Stimulated activated CD8-positive, alpha-beta memory T cell treated with anti-CD3 and anti-CD28 coated beads, Interleukin-15, amount 100 ng/mL, for 24 hours (primary cell): ENCODE results near the gene ARSI.
"Not testable (repeated sequence)": the region's sequence is repeated elsewhere in the genome, so short reads cannot be mapped to it uniquely, and the experiment has no call there.

Experiments used
- DNase-seq: peaks from one replicate; pipeline ENCODE4 v3.0.0-alpha.2; 2020; ENCODE audit warnings: low read depth

Gene ARSI

GRCh38 chr5:150265870-150266383, 36.8 kb downstream of the ARSI start:
- no peak for DNase-seq

DNA sequence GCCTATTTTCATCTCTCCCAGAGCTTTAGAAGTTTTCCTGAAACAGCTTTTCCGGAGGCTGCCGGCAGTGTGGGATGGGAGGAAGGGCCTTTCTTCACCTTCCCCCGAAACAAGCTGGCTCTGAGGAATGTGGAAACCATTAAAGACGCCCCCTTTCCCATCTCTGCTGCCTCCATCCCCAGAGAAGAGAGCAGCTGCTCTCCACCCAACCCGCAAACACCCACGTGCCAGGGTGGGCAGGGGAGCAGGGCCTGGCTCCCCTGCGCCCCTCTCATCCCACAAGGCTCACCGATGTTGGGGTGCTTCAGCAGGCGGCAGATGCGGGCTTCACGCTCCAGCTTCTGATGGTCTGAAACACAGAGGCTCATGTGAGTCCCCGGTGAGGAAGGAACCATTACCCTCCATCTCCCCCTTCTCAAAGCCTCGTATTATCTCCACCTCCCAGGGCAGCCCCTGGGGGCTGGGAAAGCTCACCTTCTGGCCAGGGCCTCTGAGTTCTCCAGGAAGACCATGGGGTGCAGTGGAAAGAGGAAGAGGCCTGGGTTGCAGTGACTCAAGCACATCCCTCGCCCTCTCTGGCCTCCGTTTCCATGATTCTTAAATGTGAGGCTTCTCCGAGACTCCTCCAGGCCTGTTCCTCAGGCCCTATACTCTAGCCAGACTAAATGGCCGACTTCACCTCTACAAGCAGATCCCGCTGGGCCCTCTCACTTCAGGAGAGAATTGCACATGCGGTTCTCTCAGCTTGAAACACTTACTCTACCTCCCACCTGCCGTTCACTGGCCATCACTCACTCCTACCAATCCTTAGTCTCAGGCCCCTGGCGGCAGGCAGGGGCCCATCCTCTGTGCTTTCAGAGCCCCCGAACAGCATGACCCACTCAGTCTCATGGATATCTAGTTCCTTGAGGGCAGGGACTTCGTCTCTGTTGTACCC, 37.8 kb downstream of the ARSI start:
- no peak for DNase-seq

DNA sequence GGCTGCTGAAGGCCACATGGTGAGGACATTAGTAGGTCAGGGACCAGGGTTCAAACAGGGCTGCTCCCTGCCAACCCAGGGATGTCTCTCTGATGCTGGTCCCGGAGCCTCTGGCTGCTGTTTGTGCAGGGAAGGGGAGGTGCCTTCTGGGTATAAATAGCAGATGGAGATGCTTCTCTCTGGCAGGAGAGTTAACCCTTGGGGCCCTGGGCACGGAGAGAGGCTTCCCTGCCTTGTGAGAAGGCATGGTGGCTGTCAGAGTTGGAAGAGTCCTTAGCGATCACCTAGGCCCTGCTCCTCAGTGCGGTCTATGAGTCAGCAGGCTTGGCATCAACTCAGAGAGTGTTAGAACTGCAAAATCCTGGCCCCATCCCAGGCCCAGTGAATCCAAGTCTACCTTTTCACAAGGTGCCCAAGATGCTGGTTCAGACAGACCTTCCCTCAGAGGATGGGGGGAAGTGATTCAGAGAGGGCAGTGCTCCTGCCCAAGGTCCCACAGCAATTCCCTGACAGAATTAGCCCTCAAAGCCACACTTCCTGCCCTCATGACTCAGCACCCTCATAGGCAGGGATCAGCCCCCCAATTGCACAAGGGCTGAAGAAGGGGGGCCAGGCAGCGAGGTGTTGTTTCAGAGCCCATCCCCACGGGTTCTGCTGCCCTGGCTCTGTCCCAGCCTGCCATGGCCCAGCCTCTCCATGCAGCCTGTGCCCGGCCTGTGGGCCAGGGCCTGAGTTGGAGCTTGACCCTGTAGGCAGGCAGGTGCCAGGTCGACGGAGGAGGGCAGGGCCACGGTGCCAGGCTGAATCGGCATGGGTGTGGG, 38.7 kb downstream of the ARSI start:
- DNase-seq, result no peak

DNA sequence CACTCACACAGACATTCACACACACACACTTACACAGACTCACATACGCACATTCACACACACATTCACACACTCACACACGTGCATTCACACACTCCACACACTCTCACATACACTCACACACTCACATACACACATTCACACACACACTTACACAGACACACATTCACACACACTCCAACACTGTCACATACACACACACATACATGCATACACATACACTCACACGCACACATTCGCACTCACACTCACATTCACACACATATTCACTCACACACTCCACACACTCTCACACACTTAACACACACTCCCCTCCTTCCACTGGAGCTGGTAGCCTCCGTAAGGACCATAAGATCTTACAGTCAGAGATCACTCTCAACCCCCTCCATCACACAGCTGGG, 39.3 kb downstream of the ARSI start:
- no peak for DNase-seq

- DNase-seq, result no peak
Measured at GRCh38 chr5:150262502-150262901, 40.2 kb downstream of the ARSI start.

DNA sequence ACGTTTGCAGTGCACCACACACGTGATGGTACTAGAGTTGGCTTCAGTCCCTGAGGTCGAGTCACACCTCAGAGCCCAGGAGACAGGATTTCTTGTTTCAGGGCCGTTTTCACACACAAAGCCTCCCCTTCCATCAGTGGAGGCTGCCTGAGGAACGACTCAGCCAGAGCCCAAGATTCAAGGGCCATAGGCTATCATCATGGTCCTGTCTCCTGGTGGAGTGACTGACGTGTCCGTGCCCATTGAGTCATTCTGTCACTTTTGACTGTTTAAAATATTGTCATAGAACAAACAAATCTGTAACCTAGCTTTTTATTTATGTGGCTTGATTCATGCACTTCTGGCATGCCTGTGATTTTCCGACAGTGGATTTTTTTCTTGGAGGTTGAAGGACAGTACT, 41.5 kb downstream of the ARSI start:
- no peak for DNase-seq

DNA sequence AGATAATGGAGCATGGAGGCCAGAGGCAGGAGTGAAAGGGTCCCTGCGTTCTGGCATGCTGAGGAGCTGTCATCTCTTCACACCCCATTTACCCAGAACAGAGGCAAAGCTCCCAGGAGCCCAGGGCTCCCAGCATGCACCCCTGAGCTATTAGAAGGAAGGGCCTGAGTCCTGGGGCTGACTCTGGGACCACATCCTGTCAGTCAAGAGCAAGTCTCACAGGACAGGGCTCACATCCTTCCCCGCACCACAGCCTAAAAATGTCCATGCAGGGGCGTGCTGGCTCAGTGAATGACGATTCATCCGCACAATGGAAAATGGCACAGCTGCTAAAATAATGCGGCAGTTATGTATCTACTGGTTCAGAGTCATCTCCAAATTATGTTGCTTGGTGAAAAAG, 44.6 kb downstream of the ARSI start:
- no peak for DNase-seq

- no peak for DNase-seq
Measured at GRCh38 chr5:150257424-150257823, 45.3 kb downstream of the ARSI start.

GRCh38 chr5:150256410-150257064, 46.2 kb downstream of the ARSI start:
- no peak for DNase-seq

GRCh38 chr5:150255659-150256409, 46.9 kb downstream of the ARSI start:
- DNase-seq, result no peak

GRCh38 chr5:150254774-150255173, 47.9 kb downstream of the ARSI start:
- DNase-seq, result no peak

DNA sequence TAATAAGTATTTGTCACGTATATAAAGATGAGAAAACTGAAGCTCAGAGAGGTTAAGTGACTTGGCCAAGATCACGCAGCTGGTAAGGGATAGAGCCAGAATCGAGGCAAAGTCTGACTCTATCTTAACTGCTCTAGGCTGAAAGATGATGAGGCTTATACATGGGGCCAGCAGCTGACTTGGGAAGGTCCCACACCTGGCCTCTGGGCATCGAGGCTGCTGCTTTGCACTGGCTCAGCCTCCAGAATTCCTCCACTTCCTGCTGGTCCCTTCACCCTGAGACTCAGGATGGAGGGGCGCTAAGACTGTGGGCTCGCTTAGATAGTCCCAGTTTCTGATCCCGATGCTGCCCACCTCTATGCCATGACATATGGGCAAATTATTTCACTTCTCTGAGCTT, 48.3 kb downstream of the ARSI start:
- DNase-seq, result no peak

DNA sequence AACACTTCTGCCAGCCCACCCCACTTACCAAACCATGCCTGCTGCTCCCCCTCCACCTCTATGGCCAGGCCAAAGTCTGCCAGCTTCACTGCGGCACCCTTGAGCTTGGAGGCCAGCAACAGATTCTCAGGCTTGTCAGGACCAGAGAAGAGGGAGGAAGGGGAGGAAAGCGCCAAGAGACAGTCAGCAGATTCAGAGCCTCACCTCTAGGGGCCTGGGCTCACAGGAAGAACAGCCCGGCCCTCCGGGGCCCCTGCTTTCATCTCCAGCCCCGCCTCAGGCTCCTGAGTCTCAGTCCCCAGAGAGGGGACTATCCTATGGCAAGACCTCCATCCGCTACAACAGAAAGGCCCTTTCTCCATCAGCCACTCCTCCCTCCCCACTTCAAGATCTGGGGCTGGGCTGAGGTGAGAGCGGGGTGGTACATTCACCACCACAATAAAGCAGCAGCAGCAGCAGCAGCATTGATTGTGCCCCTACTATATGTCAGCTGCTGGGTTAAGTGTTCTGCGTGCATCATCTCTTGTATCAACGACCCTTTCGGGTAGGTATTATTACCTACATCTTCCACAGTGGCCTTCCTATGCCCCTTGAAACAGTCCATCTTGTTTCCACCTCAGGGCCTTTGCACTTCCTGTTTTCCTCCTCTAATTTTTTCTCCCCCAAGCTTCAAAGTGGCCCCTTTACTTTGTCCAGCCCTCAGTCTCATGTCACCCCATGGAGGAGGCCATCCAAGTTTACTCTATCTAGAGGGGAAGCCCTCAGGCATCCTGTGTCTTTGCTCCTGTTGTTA, 49.1 kb downstream of the ARSI start:
- DNase-seq, result no peak

DNA sequence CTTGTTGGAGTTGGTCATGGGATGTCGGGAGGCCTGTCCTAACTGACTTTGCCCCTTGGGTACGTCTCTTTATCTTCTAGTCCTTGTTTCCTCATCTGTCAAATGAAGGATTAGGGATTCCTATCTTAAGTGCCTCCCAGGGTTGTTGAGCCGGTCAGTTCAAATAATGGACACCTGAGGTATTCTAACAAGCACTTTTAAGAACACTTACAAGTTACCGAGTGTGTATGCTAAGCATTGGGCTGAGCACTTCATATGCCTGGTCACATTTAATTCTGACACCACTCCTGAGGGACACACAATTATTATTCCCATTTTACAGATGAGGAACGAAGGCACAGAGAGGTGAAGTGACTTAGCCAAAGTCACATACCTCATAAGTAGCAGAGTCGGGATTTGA, 50.2 kb downstream of the ARSI start:
- no peak for DNase-seq

DNA sequence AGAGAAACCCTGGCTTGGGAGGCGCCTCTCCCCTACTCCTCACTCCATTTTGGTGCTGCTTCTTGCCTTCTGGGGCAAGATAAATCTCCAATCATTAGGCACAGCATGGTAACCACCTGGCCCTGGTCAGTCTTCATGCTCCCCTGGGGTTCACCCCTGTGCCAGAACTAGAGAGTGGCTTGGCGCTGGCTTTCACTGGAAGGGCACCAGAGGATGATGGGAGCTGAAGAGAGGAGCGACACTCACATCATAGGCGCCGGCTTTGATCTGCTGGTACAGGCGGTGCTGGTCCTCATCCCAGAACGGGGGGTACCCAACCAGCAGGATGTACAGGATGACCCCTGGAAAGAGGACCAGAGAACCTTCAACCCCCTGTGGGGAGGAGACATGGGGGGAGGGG, 51.2 kb downstream of the ARSI start:
- no peak for DNase-seq

- no peak for DNase-seq
Measured at GRCh38 chr5:150249744-150250143, 53.0 kb downstream of the ARSI start.

- DNase-seq, result no peak
Measured at GRCh38 chr5:150248946-150249345, 53.8 kb downstream of the ARSI start.

GRCh38 chr5:150248493-150248892, 54.2 kb downstream of the ARSI start:
- DNase-seq, result not testable (repeated sequence)

GRCh38 chr5:150247726-150248125, 55.0 kb downstream of the ARSI start:
- DNase-seq, result no peak

DNA sequence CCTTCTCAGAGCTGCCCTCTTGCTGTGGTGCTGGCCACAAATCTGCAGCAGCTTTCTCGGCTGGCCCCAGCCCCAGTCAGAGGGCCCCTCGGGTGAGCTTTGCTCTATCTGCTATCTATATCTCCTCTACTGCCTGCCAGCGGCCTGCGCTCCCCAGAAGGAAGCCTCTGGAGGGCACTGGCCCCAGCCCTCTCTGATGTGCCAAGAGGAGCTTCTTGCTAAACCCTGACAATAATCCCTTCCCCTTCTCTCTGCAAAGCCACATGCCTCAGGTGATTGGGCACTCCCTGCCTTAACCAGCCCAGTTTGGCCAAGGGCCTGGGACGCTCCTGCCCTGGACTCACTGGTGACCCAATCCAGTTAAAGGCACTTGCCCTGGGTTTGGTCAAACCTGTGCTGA, 55.9 kb downstream of the ARSI start:
- DNase-seq, result no peak

DNA sequence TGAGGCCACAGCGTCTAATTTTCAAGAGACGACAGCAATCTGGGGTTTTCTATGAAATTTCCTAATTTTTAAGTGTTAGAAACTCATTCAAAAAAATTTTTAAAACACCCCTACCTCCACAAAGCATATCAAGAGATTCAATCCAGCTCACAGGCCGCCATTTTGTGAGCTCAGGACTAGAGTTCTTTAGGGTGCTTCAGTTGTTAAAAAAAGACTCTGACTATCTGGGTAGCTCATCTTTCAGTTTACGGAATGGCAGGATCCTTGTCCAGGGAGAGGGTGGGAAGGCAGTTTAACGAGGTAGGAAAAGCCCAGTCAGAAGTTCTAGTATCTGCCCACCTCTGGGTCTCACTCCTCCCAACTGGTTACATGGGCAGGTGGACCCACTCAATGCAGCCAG, 56.3 kb downstream of the ARSI start:
- no peak for DNase-seq
